AG04450 (cell line): ENCODE data around the gene TEX10. TPM values are rescaled to one million over a fixed set of nuclear protein-coding genes. Genes with fewer than 3 reads are reported as not detected.

Experiments
- CTCF ChIA-PET: fragments of 300-600, 350-600 bp; formaldehyde crosslinking; extraction: SDS; loops from one replicate; lab custom pipeline; 2022; ENCODE audit warnings: antibody characterized with exemption, inconsistent platforms; lab: Charles Lee
- POLR2A ChIA-PET: fragments of 350-600 bp; formaldehyde crosslinking; extraction: SDS; loops from one replicate; lab custom pipeline; 2021; ENCODE audit warnings: antibody characterized with exemption, inconsistent platforms; lab: Yijun Ruan, JAX
- DNase-seq: peaks from one replicate; pipeline ENCODE4 v3.0.0-alpha.2; 2011; ENCODE audit warnings: low read depth, low spot score
- H3K27ac ChIP-seq: one replicate; pipeline ENCODE4 v1.5.1; 2012; ENCODE audit warnings: low read depth, low read length, control low read depth
- H3K27me3 ChIP-seq: one replicate; pipeline ENCODE4 v1.6.0; 2012; ENCODE audit warnings: low read length; ENCODE audit not compliant: control insufficient read depth, insufficient read depth
- H3K4me3 ChIP-seq: 2 replicates; pipeline ENCODE4 v1.5.1; 2011; ENCODE audit warnings: mild to moderate bottlenecking, low read depth, low read length, control low read depth
- H3K9me3 ChIP-seq: 2 replicates; pipeline ENCODE4 v1.5.1; 2012; ENCODE audit warnings: low read length; ENCODE audit not compliant: control insufficient read depth, insufficient read depth
- CTCF ChIP-seq: IDR thresholded peaks from 2 replicates; pipeline ENCODE4 v1.5.1; 2011; ENCODE audit warnings: low read depth, low read length, control low read depth, inconsistent platforms
- polyA plus RNA-seq: library from polyadenylated mRNA; depleted of rRNA; stranded (reverse); fragments of >200 nt; gene quantifications from 2 replicates; pipeline ENCODE4 v1.2.3, GENCODE V29; 2011; rRNA removed

The TEX10 gene
- polyA plus RNA-seq, 1 experiment = 31.5 TPM

GRCh38 chr9:100281066-100281465, 71.7 kb downstream of the TEX10 start:
- TF ChIP-seq CTCF = no peak
- CTCF ChIA-PET = interaction anchor here (1.1 kb wide), 1 partner anchor 43 kb away, joined by 3 read pairs; no protein-coding TSS in a partner anchor
- Histone ChIP-seq H3K27me3 (no peaks in the 10 kb centered on the region), H3K4me3 (no peak overlapping the region), H3K27ac (no peak overlapping the region), H3K9me3 (peaks cover 4% of the 10 kb centered on the region; the same call in 1 of the 2 replicates)
- DNase-seq = no peak
- POLR2A ChIA-PET = no interaction called here

- no peak for DNase-seq
- Histone ChIP-seq H3K27me3 (no peaks in the 10 kb centered on the region), H3K27ac (no peak overlapping the region), H3K4me3 (no peak overlapping the region), H3K9me3 (no peaks in the 10 kb centered on the region)
- TF ChIP-seq CTCF = no peak
- ChIA-PET POLR2A (no interaction called here), CTCF (no interaction called here)
Measured at GRCh38 chr9:100277166-100277979, 75.4 kb downstream of the TEX10 start.

- H3K4me3 ChIP-seq = no peak overlapping the region
- H3K27me3 ChIP-seq = no peaks in the 10 kb centered on the region
- DNase-seq = no peak
- TF ChIP-seq CTCF = no peak
- no peaks in the 10 kb centered on the region for H3K9me3 ChIP-seq
- ChIA-PET CTCF (interaction anchor here (1.5 kb wide), 1 partner anchor 55 kb away, joined by 5 read pairs; no protein-coding TSS in a partner anchor), POLR2A (no interaction called here)
- H3K27ac ChIP-seq = no peak overlapping the region
Measured at GRCh38 chr9:100269656-100270055, 83.1 kb downstream of the TEX10 start.

- POLR2A ChIA-PET = no interaction called here
- CTCF ChIA-PET = no interaction called here
- Histone ChIP-seq H3K9me3 (no peaks in the 10 kb centered on the region), H3K4me3 (no peak overlapping the region), H3K27ac (no peak overlapping the region), H3K27me3 (no peaks in the 10 kb centered on the region)
- TF ChIP-seq CTCF = no peak
- DNase-seq = no peak
Measured at GRCh38 chr9:100268271-100268670, 84.5 kb downstream of the TEX10 start.

- Histone ChIP-seq H3K27me3 (no peaks in the 10 kb centered on the region), H3K9me3 (no peaks in the 10 kb centered on the region), H3K27ac (no peak overlapping the region), H3K4me3 (no peak overlapping the region)
- ChIA-PET CTCF (no interaction called here), POLR2A (no interaction called here)
- no peak for TF ChIP-seq CTCF
- DNase-seq = no peak
Measured at GRCh38 chr9:100267211-100267610, 85.5 kb downstream of the TEX10 start.

Other genes starting within 250 kb of the TEX10 start
- 53.6 and 63.1 TPM in 2 replicates for gene MSANTD3, start 74.2 kb upstream of the TEX10 start, polyA plus RNA-seq
- gene TMEFF1, start 120.2 kb upstream of the TEX10 start, polyA plus RNA-seq = 0.32 and 0.45 TPM in 2 replicates
- 0.58 and 0.71 TPM in 2 replicates for gene CAVIN4, start 225.1 kb upstream of the TEX10 start, polyA plus RNA-seq